Right lobe of liver (tissue), 4 donors: ENCODE results near the gene TMEM97.

Source experiments
- POLR2A ChIP-seq: fragments of 450-650 bp; IDR thresholded peaks from one replicate; pipeline ENCODE4 v1.6.1; 2017; ENCODE audit warnings: antibody characterized with exemption, mild to moderate bottlenecking
- TF ChIP-seq, protein P1 (sequence below), 4 donors: fragments of 200-600 bp in 3 of 4; fragments of 450-650 bp in 1 of 4; IDR thresholded peaks; one replicate each; pipeline versions ENCODE4 v1.5.1 to v1.8.0; 2016 to 2022; ENCODE audit warnings: antibody characterized with exemption in 4 of 4, mild to moderate bottlenecking in 2 of 4
- donor health status: DM: no; HTN: no; CAD: no.
- donor health status: DM: no; HTN: no; CAD: no.
- donor health status: DM: no; HTN: yes; CAD: no.

- no peak for TF ChIP-seq POLR2A
- TF ChIP-seq, protein P1, sequence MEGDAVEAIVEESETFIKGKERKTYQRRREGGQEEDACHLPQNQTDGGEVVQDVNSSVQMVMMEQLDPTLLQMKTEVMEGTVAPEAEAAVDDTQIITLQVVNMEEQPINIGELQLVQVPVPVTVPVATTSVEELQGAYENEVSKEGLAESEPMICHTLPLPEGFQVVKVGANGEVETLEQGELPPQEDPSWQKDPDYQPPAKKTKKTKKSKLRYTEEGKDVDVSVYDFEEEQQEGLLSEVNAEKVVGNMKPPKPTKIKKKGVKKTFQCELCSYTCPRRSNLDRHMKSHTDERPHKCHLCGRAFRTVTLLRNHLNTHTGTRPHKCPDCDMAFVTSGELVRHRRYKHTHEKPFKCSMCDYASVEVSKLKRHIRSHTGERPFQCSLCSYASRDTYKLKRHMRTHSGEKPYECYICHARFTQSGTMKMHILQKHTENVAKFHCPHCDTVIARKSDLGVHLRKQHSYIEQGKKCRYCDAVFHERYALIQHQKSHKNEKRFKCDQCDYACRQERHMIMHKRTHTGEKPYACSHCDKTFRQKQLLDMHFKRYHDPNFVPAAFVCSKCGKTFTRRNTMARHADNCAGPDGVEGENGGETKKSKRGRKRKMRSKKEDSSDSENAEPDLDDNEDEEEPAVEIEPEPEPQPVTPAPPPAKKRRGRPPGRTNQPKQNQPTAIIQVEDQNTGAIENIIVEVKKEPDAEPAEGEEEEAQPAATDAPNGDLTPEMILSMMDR (IDR thresholded peaks at IDR 0.05) = no peak
Observed at GRCh38 chr17:28282596-28282995, 36.4 kb upstream of the TMEM97 start.
